Measurements from ENCODE around the gene TULP1.
"Not testable (repeated sequence)": the region's sequence is repeated elsewhere in the genome, so short reads cannot be mapped to it uniquely, and the experiment has no call there.

Gene TULP1

DNA sequence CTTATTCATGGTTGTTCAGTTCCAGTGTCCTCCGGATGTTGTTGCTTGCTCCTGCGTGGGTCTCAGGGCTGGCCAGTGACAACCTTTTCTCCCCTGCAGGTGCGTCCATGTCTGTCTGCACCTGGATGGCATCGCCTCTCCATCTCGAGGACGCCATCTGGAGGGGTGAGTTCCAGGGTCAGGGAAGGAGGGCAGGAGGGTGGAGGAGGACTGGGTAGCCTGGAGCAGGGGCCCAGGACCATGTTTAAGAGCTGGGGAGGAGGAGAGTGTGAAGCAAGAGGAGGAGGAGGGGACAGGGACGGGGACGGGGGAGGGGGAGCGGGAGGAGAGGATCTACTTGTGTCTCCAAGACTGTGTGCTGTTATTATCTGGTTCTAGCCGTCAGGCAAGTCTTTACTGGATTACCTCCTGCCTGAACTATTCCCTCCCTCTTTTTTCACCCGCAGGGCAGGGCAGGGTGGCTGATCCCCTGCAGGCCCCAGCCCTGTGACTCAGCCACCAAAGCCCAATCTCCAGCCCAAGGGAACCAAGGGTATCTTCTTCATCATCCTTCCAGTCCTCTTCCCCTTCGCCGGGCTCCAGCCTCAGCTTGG lies 32.2 kb upstream of the TULP1 start:
- Histone ChIP-seq H3K27me3 (ENCODE audit: control insufficient read depth in 5 of 5, insufficient read depth in 4 of 5, low read length in 5 of 5) (peaks cover 0 to 4% (median 0%) of the 10 kb centered on the region in 5 donors), H3K4me1 (ENCODE audit: control insufficient read depth in 5 of 5, insufficient read depth in 5 of 5, low read length in 5 of 5) (peaks cover 0 to 5% (median 0%) of the 10 kb centered on the region in 5 donors), H3K36me3 (ENCODE audit: control insufficient read depth in 5 of 5, insufficient read depth in 5 of 5, low read length in 5 of 5) (no peaks in the 10 kb centered on the region), H3K9me3 (ENCODE audit: control insufficient read depth in 5 of 5, low read length in 5 of 5) (peaks cover 0 to 3% (median 0%) of the 10 kb centered on the region in 5 donors), H3K9ac (ENCODE audit: low read length in 5 of 5) (no peak overlapping the region), H3K27ac (ENCODE audit: low read depth, low read length) (no peak overlapping the region), H3K4me3 (ENCODE audit: low read depth in 1 of 5, low read length in 5 of 5) (no peak overlapping the region)

DNA sequence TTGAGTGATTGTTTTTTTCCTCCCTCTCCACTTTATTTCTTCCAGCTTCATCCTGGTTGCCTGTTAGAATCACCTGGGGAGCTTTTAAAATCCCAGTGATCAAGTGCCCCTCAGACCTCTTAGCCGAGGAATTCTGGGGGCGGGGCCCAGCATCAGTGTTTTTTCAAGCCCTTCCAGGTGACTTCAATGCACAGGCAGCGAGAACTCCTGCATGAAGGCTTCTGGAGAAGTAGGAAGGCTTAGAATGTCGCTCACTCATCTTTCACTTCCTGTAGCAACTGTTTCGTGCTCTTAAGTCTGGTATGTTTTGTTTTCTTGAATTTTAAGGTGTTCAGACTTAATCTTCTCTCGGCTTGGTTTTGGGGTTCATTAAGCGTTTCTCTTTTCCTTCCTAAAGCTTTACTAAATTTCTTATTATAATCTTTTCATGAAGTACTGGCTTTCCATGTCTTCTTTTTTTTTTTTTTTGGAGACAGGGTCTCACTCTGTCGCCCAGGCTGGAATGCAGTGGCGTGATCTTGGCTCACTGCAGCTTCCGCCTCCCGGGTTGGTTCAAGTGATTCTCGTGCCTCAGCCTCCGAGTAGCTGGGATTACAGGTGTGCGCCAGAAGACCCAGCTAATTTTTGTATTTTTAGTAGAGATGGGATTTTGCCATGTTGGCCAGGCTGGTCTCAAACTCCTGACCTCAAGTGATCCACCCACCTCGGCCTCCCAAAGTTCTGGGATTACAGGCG lies 30.9 kb upstream of the TULP1 start:
- H3K4me1 ChIP-seq (ENCODE audit: control insufficient read depth in 5 of 5, insufficient read depth in 5 of 5, low read length in 5 of 5) = peaks cover 0 to 5% (median 0%) of the 10 kb centered on the region in 5 donors
- H3K9me3 ChIP-seq (ENCODE audit: control insufficient read depth in 5 of 5, low read length in 5 of 5) = peaks cover 0 to 3% (median 0%) of the 10 kb centered on the region in 5 donors
- H3K27ac ChIP-seq (ENCODE audit: low read depth, low read length) = no peak overlapping the region
- H3K27me3 ChIP-seq (ENCODE audit: control insufficient read depth in 5 of 5, insufficient read depth in 4 of 5, low read length in 5 of 5) = peaks cover 0 to 4% (median 0%) of the 10 kb centered on the region in 5 donors
- no peak overlapping the region for H3K9ac ChIP-seq (ENCODE audit: low read length in 5 of 5)
- no peaks in the 10 kb centered on the region for H3K36me3 ChIP-seq (ENCODE audit: control insufficient read depth in 5 of 5, insufficient read depth in 5 of 5, low read length in 5 of 5)
- no peak overlapping the region for H3K4me3 ChIP-seq (ENCODE audit: low read depth in 1 of 5, low read length in 5 of 5)

DNA sequence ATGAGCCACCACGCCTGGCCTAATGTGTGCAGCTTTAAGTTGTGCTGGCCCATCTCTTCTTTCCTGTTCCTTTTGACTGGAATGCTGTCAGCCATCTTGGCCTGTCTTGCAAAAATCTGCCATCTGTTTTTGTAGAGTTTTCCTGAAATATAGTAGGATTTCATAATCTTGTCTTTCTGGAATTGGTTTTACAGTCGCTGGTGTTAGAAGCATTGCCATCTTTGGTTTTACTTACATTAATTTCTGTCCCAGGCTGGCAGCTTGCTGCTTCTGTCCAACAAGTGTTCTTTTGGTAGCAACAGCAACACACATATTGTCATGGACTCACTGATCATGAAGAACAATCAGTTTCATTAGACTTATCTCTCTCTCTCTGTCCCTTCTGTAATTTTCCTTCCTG lies 29.1 kb upstream of the TULP1 start:
- H3K27me3 ChIP-seq (ENCODE audit: control insufficient read depth in 5 of 5, insufficient read depth in 4 of 5, low read length in 5 of 5) = no peaks in the 10 kb centered on the region

GRCh38 chr6:35539223-35539622 lies 26.5 kb upstream of the TULP1 start:
- no peak overlapping the region for H3K27ac ChIP-seq (ENCODE audit: low read depth, low read length)
- H3K4me3 ChIP-seq (ENCODE audit: low read depth in 1 of 5, low read length in 5 of 5) = no peak overlapping the region
- H3K9ac ChIP-seq (ENCODE audit: low read length in 5 of 5) = no peak overlapping the region
- H3K9me3 ChIP-seq (ENCODE audit: control insufficient read depth in 5 of 5, low read length in 5 of 5) = peaks cover 0 to 3% (median 0%) of the 10 kb centered on the region in 5 donors
- H3K27me3 ChIP-seq (ENCODE audit: control insufficient read depth in 5 of 5, insufficient read depth in 4 of 5, low read length in 5 of 5) = peaks cover 1 to 7% (median 3%) of the 10 kb centered on the region in 5 donors
- no peaks in the 10 kb centered on the region for H3K36me3 ChIP-seq (ENCODE audit: control insufficient read depth in 5 of 5, insufficient read depth in 5 of 5, low read length in 5 of 5)
- H3K4me1 ChIP-seq (ENCODE audit: control insufficient read depth in 5 of 5, insufficient read depth in 5 of 5, low read length in 5 of 5) = peaks cover 0 to 5% (median 0%) of the 10 kb centered on the region in 5 donors

More for the DNA sequence above, 29.1 kb upstream of the TULP1 start:
- Histone ChIP-seq H3K9me3 (ENCODE audit: control insufficient read depth in 5 of 5, low read length in 5 of 5) (peaks cover 0 to 3% (median 0%) of the 10 kb centered on the region in 5 donors), H3K4me3 (ENCODE audit: low read depth in 1 of 5, low read length in 5 of 5) (no peak overlapping the region), H3K4me1 (ENCODE audit: control insufficient read depth in 5 of 5, insufficient read depth in 5 of 5, low read length in 5 of 5) (peaks cover 0 to 5% (median 0%) of the 10 kb centered on the region in 5 donors), H3K27ac (ENCODE audit: low read depth, low read length) (no peak overlapping the region), H3K9ac (ENCODE audit: low read length in 5 of 5) (no peak overlapping the region), H3K36me3 (ENCODE audit: control insufficient read depth in 5 of 5, insufficient read depth in 5 of 5, low read length in 5 of 5) (no peaks in the 10 kb centered on the region)

DNA sequence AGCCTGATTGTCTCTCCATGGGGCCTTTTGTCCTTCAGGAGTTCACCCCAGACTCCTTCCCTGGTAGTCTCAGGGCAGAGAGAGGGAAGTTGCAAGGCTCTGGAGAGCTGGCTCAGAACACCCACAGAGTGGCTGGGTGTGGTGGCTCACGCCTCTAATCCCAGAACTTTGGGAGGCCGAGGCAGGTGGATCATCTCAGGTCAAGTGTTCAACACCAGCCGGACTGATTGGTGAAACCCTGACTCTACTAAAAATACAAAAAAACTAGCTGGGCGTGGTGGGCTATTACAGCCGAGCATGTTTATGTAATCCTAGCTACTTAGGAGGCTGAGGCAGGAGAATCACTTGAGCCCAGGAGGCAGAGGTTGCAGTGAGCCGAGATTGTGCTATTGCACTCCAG lies 23.2 kb upstream of the TULP1 start:
- not testable (repeated sequence) for H3K27me3 ChIP-seq (ENCODE audit: control insufficient read depth in 5 of 5, insufficient read depth in 4 of 5, low read length in 5 of 5); H3K9me3 ChIP-seq (ENCODE audit: control insufficient read depth in 5 of 5, low read length in 5 of 5); H3K4me3 ChIP-seq (ENCODE audit: low read depth in 1 of 5, low read length in 5 of 5); H3K9ac ChIP-seq (ENCODE audit: low read length in 5 of 5); H3K36me3 ChIP-seq (ENCODE audit: control insufficient read depth in 5 of 5, insufficient read depth in 5 of 5, low read length in 5 of 5); H3K27ac ChIP-seq (ENCODE audit: low read depth, low read length); H3K4me1 ChIP-seq (ENCODE audit: control insufficient read depth in 5 of 5, insufficient read depth in 5 of 5, low read length in 5 of 5)

GRCh38 chr6:35534407-35535170 lies 21.9 kb upstream of the TULP1 start:
- H3K9me3 ChIP-seq (ENCODE audit: control insufficient read depth in 5 of 5, low read length in 5 of 5) = no peaks in the 10 kb centered on the region
- no peak overlapping the region for H3K9ac ChIP-seq (ENCODE audit: low read length in 5 of 5)
- no peaks in the 10 kb centered on the region for H3K4me1 ChIP-seq (ENCODE audit: control insufficient read depth in 5 of 5, insufficient read depth in 5 of 5, low read length in 5 of 5)
- peaks cover 2 to 10% (median 4%) of the 10 kb centered on the region in 5 donors for H3K27me3 ChIP-seq (ENCODE audit: control insufficient read depth in 5 of 5, insufficient read depth in 4 of 5, low read length in 5 of 5)
- no peak overlapping the region for H3K4me3 ChIP-seq (ENCODE audit: low read depth in 1 of 5, low read length in 5 of 5)
- H3K27ac ChIP-seq (ENCODE audit: low read depth, low read length) = no peak overlapping the region
- no peaks in the 10 kb centered on the region for H3K36me3 ChIP-seq (ENCODE audit: control insufficient read depth in 5 of 5, insufficient read depth in 5 of 5, low read length in 5 of 5)

DNA sequence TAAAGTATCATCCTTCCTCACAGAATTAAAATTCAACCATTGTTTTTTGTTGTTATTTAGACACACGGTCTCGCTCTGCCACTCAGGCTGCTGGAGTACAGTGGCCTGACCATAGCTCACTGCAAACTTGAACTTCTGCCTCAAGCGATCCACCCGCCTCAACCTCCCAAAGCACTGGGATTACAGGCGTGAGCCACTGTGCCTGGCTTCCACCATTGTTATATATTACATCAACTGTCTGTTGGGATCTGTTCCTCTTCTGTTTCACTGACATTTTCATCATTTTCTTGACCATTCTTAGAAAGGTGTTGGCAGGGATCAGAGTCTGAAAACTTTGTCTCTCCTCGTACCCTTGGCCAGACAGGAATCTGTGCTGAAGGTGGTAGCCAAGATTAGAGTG lies 21.3 kb upstream of the TULP1 start:
- Histone ChIP-seq H3K4me1 (ENCODE audit: control insufficient read depth in 5 of 5, insufficient read depth in 5 of 5, low read length in 5 of 5) (no peaks in the 10 kb centered on the region), H3K36me3 (ENCODE audit: control insufficient read depth in 5 of 5, insufficient read depth in 5 of 5, low read length in 5 of 5) (no peaks in the 10 kb centered on the region)

GRCh38 chr6:35532126-35532525 lies 19.4 kb upstream of the TULP1 start:
- H3K27ac ChIP-seq (ENCODE audit: low read depth, low read length) = no peak overlapping the region
- no peak overlapping the region for H3K9ac ChIP-seq (ENCODE audit: low read length in 5 of 5)
- H3K4me3 ChIP-seq (ENCODE audit: low read depth in 1 of 5, low read length in 5 of 5) = no peak overlapping the region
- H3K36me3 ChIP-seq (ENCODE audit: control insufficient read depth in 5 of 5, insufficient read depth in 5 of 5, low read length in 5 of 5) = no peaks in the 10 kb centered on the region
- no peaks in the 10 kb centered on the region for H3K4me1 ChIP-seq (ENCODE audit: control insufficient read depth in 5 of 5, insufficient read depth in 5 of 5, low read length in 5 of 5)
- no peaks in the 10 kb centered on the region for H3K9me3 ChIP-seq (ENCODE audit: control insufficient read depth in 5 of 5, low read length in 5 of 5)
- peaks cover 2 to 10% (median 4%) of the 10 kb centered on the region in 5 donors for H3K27me3 ChIP-seq (ENCODE audit: control insufficient read depth in 5 of 5, insufficient read depth in 4 of 5, low read length in 5 of 5)

More for the DNA sequence above, 21.3 kb upstream of the TULP1 start:
- no peak overlapping the region for H3K27ac ChIP-seq (ENCODE audit: low read depth, low read length)
- peaks cover 2 to 10% (median 4%) of the 10 kb centered on the region in 5 donors for H3K27me3 ChIP-seq (ENCODE audit: control insufficient read depth in 5 of 5, insufficient read depth in 4 of 5, low read length in 5 of 5)
- H3K9me3 ChIP-seq (ENCODE audit: control insufficient read depth in 5 of 5, low read length in 5 of 5) = no peaks in the 10 kb centered on the region
- no peak overlapping the region for H3K9ac ChIP-seq (ENCODE audit: low read length in 5 of 5)
- H3K4me3 ChIP-seq (ENCODE audit: low read depth in 1 of 5, low read length in 5 of 5) = no peak overlapping the region

DNA sequence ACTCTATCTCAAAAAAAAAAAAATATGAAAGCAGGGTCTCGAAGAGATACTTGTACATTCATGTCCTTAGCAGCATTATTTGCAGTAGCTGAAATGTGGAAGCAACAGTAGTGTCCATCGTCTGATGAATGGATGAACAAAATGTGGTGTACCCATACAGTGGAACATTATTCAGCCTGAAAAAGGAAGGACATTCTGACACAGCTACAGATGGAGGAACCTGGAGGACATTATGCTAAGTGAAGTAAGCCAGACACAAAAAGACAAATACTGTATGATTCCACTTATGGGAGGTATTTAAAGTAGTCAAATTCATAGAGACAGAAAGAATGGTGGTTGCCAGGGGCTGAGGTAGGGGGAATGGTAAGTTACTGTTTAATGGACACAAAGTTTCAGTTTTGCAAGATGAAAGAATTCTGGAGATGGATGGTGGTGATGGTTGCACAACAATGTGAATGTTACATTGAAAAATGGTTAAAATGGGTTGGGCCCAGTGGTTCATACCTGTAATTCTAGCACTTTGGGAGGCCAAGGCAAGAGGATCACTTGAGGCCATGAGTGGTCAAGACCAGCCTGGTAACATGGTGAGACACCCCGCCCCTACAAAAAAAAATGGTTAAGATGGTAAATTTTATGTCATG lies 11.8 kb upstream of the TULP1 start:
- H3K9me3 ChIP-seq (ENCODE audit: control insufficient read depth in 5 of 5, low read length in 5 of 5) = no peaks in the 10 kb centered on the region
- H3K4me3 ChIP-seq (ENCODE audit: low read depth in 1 of 5, low read length in 5 of 5) = no peak overlapping the region
- no peak overlapping the region for H3K9ac ChIP-seq (ENCODE audit: low read length in 5 of 5)
- H3K27ac ChIP-seq (ENCODE audit: low read depth, low read length) = no peak overlapping the region
- peaks cover 0 to 8% (median 5%) of the 10 kb centered on the region in 5 donors for H3K27me3 ChIP-seq (ENCODE audit: control insufficient read depth in 5 of 5, insufficient read depth in 4 of 5, low read length in 5 of 5)
- no peaks in the 10 kb centered on the region for H3K36me3 ChIP-seq (ENCODE audit: control insufficient read depth in 5 of 5, insufficient read depth in 5 of 5, low read length in 5 of 5)
- peaks cover 0 to 13% (median 8%) of the 10 kb centered on the region in 5 donors for H3K4me1 ChIP-seq (ENCODE audit: control insufficient read depth in 5 of 5, insufficient read depth in 5 of 5, low read length in 5 of 5)
